OCI-LY7 (cell line): ENCODE results near the gene MIP. TPM values are rescaled to one million over a fixed set of nuclear protein-coding genes. Genes with fewer than 3 reads are reported as not detected.

Experiments used
- BruUV-seq: library from RNA; stranded (reverse); fragments of 400-500 nt; replicated peaks from 2 replicates; lab custom pipeline; 2021; lab: Mats Ljungman, UMichigan
- CTCF ChIA-PET: fragments of 300-600 bp; sonication (Branson Sonifier 250); formaldehyde crosslinking; loops from one replicate; lab custom pipeline; 2022; ENCODE audit warnings: antibody characterized with exemption; ENCODE audit not compliant: unreplicated experiment; lab: Charles Lee
- POLR2A ChIA-PET: fragments of 300-600 bp; sonication (Branson Sonifier 250); formaldehyde crosslinking; loops from one replicate; lab custom pipeline; 2022; ENCODE audit warnings: antibody characterized with exemption; lab: Charles Lee
- DNase-seq: peaks from one replicate; pipeline ENCODE4 v3.0.0-alpha.2; 2015; ENCODE audit warnings: low spot score
- H2AFZ ChIP-seq: fragments of 200-600 bp; sonication (generic), shearing (Covaris generic); 2 replicates; pipeline ENCODE4 v1.6.1; 2014; ENCODE audit warnings: mild to moderate bottlenecking, antibody characterized with exemption, low read length, moderate library complexity
- H3K27ac ChIP-seq: fragments of 200-600 bp; sonication (generic); 2 replicates; pipeline ENCODE4 v1.5.1; 2014; ENCODE audit warnings: mixed run types, low read depth, mild to moderate bottlenecking, moderate library complexity, low read length, inconsistent platforms; ENCODE audit not compliant: poor library complexity, severe bottlenecking
- H3K36me3 ChIP-seq: fragments of 200-600 bp; sonication (generic); 2 replicates; pipeline ENCODE4 v1.6.1; 2014; ENCODE audit warnings: mild to moderate bottlenecking, antibody characterized with exemption, low read length, moderate library complexity, mixed read lengths; ENCODE audit not compliant: insufficient read depth
- H3K4me1 ChIP-seq: fragments of 200-600 bp; sonication (generic); 2 replicates; pipeline ENCODE4 v1.5.1; 2014; ENCODE audit warnings: mild to moderate bottlenecking, low read length; ENCODE audit not compliant: insufficient read depth, poor library complexity, severe bottlenecking
- H3K4me2 ChIP-seq: fragments of 200-600 bp; sonication (generic); 2 replicates; pipeline ENCODE4 v1.6.1; 2014; ENCODE audit warnings: mild to moderate bottlenecking, low read length
- H3K4me3 ChIP-seq: fragments of 200-600 bp; sonication (generic); 2 replicates; pipeline ENCODE4 v1.5.1; 2014; ENCODE audit warnings: mild to moderate bottlenecking, low read depth, low read length; ENCODE audit not compliant: poor library complexity, severe bottlenecking
- H3K79me2 ChIP-seq: fragments of 200-600 bp; sonication (generic); 2 replicates; pipeline ENCODE4 v1.6.1; 2016; ENCODE audit warnings: low read depth, mild to moderate bottlenecking, low read length, moderate library complexity, mixed read lengths; ENCODE audit not compliant: insufficient read depth
- H3K9me2 ChIP-seq: fragments of 200-600 bp; sonication (generic); 2 replicates; pipeline ENCODE4 v1.6.1; 2016; ENCODE audit warnings: mild to moderate bottlenecking, low read length, mixed read lengths; ENCODE audit not compliant: insufficient read depth
- H3K9me3 ChIP-seq: fragments of 200-600 bp; sonication (generic); 2 replicates; pipeline ENCODE4 v1.6.1; 2014; ENCODE audit warnings: mild to moderate bottlenecking, mixed run types, low read length, mixed read lengths
- H4K20me1 ChIP-seq: fragments of 200-600 bp; sonication (generic); 2 replicates; pipeline ENCODE4 v1.6.1; 2014; ENCODE audit warnings: mild to moderate bottlenecking, antibody characterized with exemption, low read length, moderate library complexity, mixed read lengths; ENCODE audit not compliant: insufficient read depth
- CTCF ChIP-seq: fragments of 200-600 bp; sonication (generic); conservative IDR thresholded peaks from 2 replicates; pipeline ENCODE4 v1.5.1; 2014; ENCODE audit warnings: mild to moderate bottlenecking, antibody characterized with exemption, low read length, moderate library complexity, mixed read lengths
- EZH2phosphoT487 ChIP-seq: fragments of 200-600 bp; sonication (generic); IDR thresholded peaks from 2 replicates; pipeline ENCODE4 v1.6.1; 2018; ENCODE audit warnings: low read depth, borderline replicate concordance, mild to moderate bottlenecking, mixed run types, antibody characterized with exemption, low read length, moderate library complexity, mixed read lengths
- intact Hi-C: fragments of 100-400 bp; cut with micrococcal nuclease; formaldehyde crosslinking; loops from one replicate; pipeline ENCODE4 v1.10.0; 2022; ENCODE audit not compliant: unreplicated experiment
- total RNA-seq, 2 experiments: library from RNA; depleted of rRNA in 1 of 2; stranded (reverse); fragments of >200 nt in 1 of 2; shearing (Covaris generic) in 1 of 2; gene quantifications; 2 replicates each; pipeline ENCODE4 v1.2.3, GENCODE V29; 2014 to 2022

MIP gene
- total RNA-seq, 2 experiments from 2014 or later = 0.57 TPM; not detected in 1

- no peak overlapping the region for H2AFZ ChIP-seq
- TF ChIP-seq CTCF (no peak), EZH2phosphoT487 (no peak)
- H3K9me2 ChIP-seq = no peaks in the 10 kb centered on the region
- no peak overlapping the region for H3K4me2 ChIP-seq
- peaks cover 61% of the 10 kb centered on the region for H3K36me3 ChIP-seq
- peaks cover 66% of the 10 kb centered on the region for H3K79me2 ChIP-seq
- DNase-seq = no peak
- no peak overlapping the region for H3K27ac ChIP-seq
- intact Hi-C loops = no loop called here
- POLR2A ChIA-PET = interaction anchor here (0.7 to 1.4 kb wide), 5 partner anchors 13 to 152 kb away, joined by 3 to 6 read pairs (median 3); no protein-coding TSS in a partner anchor
- CTCF ChIA-PET = no interaction called here
- no peak overlapping the region for H3K4me3 ChIP-seq
- H3K4me1 ChIP-seq = no peaks in the 10 kb centered on the region
- no TSS peak for BruUV-seq
- H3K9me3 ChIP-seq = peaks cover 8% of the 10 kb centered on the region; the same call in 1 of the 2 replicates
- H4K20me1 ChIP-seq = no peaks in the 10 kb centered on the region
Measured at GRCh38 chr12:56437430-56438176, 16.9 kb downstream of the MIP start.

- ChIA-PET CTCF (no interaction called here), POLR2A (interaction anchor here (0.6 to 1.2 kb wide), 2 partner anchors 16 to 17 kb away, joined by 3 to 4 read pairs; no protein-coding TSS in a partner anchor)
- Histone ChIP-seq H3K4me1 (no peaks in the 10 kb centered on the region), H3K4me2 (no peak overlapping the region), H3K9me3 (peaks cover 4% of the 10 kb centered on the region; the same call in 1 of the 2 replicates), H3K27ac (no peak overlapping the region), H3K9me2 (no peaks in the 10 kb centered on the region), H3K4me3 (no peak overlapping the region), H4K20me1 (no peaks in the 10 kb centered on the region), H2AFZ (no peak overlapping the region), H3K36me3 (peaks cover 63% of the 10 kb centered on the region), H3K79me2 (peaks cover 39% of the 10 kb centered on the region)
- BruUV-seq = no TSS peak
- TF ChIP-seq CTCF (no peak), EZH2phosphoT487 (no peak)
- DNase-seq = no peak
- intact Hi-C loops = no loop called here
Measured at GRCh38 chr12:56434828-56435227, 19.6 kb downstream of the MIP start.

GRCh38 chr12:56431850-56432249 lies 22.6 kb downstream of the MIP start:
- no peak overlapping the region for H3K27ac ChIP-seq

More at GRCh38 chr12:56431850-56432249, 22.6 kb downstream of the MIP start:
- no peak overlapping the region for H3K4me2 ChIP-seq
- intact Hi-C loops = no loop called here
- ChIA-PET CTCF (no interaction called here), POLR2A (no interaction called here)
- no peak overlapping the region for H3K4me3 ChIP-seq
- DNase-seq = no peak
- no peak overlapping the region for H2AFZ ChIP-seq
- peaks cover 12% of the 10 kb centered on the region for H3K79me2 ChIP-seq
- TF ChIP-seq CTCF = no peak
- no peak for TF ChIP-seq EZH2phosphoT487
- no TSS peak for BruUV-seq
- H4K20me1 ChIP-seq = no peaks in the 10 kb centered on the region
- peaks cover 3% of the 10 kb centered on the region; the same call in 1 of the 2 replicates for H3K9me3 ChIP-seq
- H3K4me1 ChIP-seq = no peaks in the 10 kb centered on the region
- H3K36me3 ChIP-seq = peaks cover 78% of the 10 kb centered on the region
- no peaks in the 10 kb centered on the region for H3K9me2 ChIP-seq
